Psoas muscle (tissue), 8 donors: ENCODE measurements around the gene MUC2. TPM values are rescaled to one million over a fixed set of nuclear protein-coding genes. Genes with fewer than 3 reads are reported as not detected.
"Not testable (repeated sequence)": the region's sequence is repeated elsewhere in the genome, so short reads cannot be mapped to it uniquely, and the experiment has no call there.

Source experiments
- ATAC-seq, 4 donors: fragments of 200-7000 bp; cut with Tn5 transposase; one replicate each; pipeline ENCODE4 v1.9.1; 2020; ENCODE audit warnings: moderate library complexity in 3 of 4, mild to moderate bottlenecking in 2 of 4
- DNase-seq, 2 donors: peaks; one replicate each; pipeline ENCODE4 v3.0.0-alpha.2; 2020
- H3K27ac ChIP-seq: fragments of 200-600 bp; one replicate; pipeline ENCODE4 v1.8.0; 2022
- H3K27me3 ChIP-seq, 3 donors: fragments of 200-600 bp in 1 of 3; one replicate each; pipeline versions ENCODE4 v1.6.1 to v1.8.0; 2013 to 2022; ENCODE audit warnings: low read length in 2 of 3, mild to moderate bottlenecking in 2 of 3, moderate library complexity in 1 of 3; ENCODE audit not compliant: insufficient read depth in 3 of 3
- H3K36me3 ChIP-seq, 2 donors: fragments of 200-600 bp in 1 of 2; one replicate each; pipeline versions ENCODE4 v1.6.1 to v1.8.0; 2013 to 2022; ENCODE audit warnings: low read depth in 1 of 2, mild to moderate bottlenecking in 1 of 2, moderate library complexity in 1 of 2; ENCODE audit not compliant: insufficient read depth in 1 of 2
- H3K4me1 ChIP-seq: fragments of 200-600 bp; one replicate; pipeline ENCODE4 v1.8.0; 2022
- H3K4me3 ChIP-seq: fragments of 200-600 bp; one replicate; pipeline ENCODE4 v1.8.0; 2022; ENCODE audit warnings: mild to moderate bottlenecking
- H3K9me3 ChIP-seq: fragments of 200-600 bp; one replicate; pipeline ENCODE4 v1.8.0; 2022
- CTCF ChIP-seq: fragments of 200-600 bp; IDR thresholded peaks from one replicate; pipeline ENCODE4 v1.8.0; 2022; ENCODE audit warnings: antibody characterized with exemption
- WGBS, 3 donors: extraction: QIAGEN DNeasy Blood & Tissue Kit; methylation state at CpG; one replicate each; pipeline versions ENCODE4 v1.1.6 to v1.1.7; 2013; 5-methylcytosine and 5-hydroxymethylcytosine counted together
- intact Hi-C, 2 donors: fragments of 100-400 bp; cut with DNase I; formaldehyde crosslinking; loops; one replicate each; pipeline versions ENCODE4 v1.11.0 to v1.14.2; 2022
- polyA plus RNA-seq, 3 donors: library from polyadenylated mRNA; stranded (reverse); fragments of 200-250 nt; gene quantifications; one replicate each; pipeline ENCODE4 v1.2.3, GENCODE V29; 2013
- total RNA-seq, 4 donors: library from RNA; stranded (reverse); fragmentation: NEBNext Ultra II Directional in 2 of 4; extraction: Animal tissue kit (Norgen Biotek cat#: 25700) in 2 of 4; gene quantifications; one replicate each; pipeline versions ENCODE4 v1.2.1 to v1.2.4, GENCODE V29; 2021 to 2023
- donor health status: healthy with polysubstance abuse.
- donor health status: DM: no; HTN: no; CAD: no; lungs with moderate emphysema.
- donor health status: Bipolar disorder and iron deficiency.
- donor health status: healthy.
- donor health status: DM: yes; HTN: yes; CAD: no.
- donor health status: DM: no; HTN: no; CAD: no.
- donor health status: DM: no; HTN: no; CAD: no.
- donor health status: DM: yes; HTN: yes; CAD: no.

The MUC2 gene
- total and polyA plus RNA-seq, 7 donors = under 0.01 to 0.44 (median 0.02) TPM; not detected in 2

GRCh38 chr11:1111545-1112212, 37.0 kb downstream of the MUC2 start:
- 69 to 76% (median 74%) methylated on average over 10 of the region's 10 CpGs for WGBS, 3 donors
- no peaks in the 10 kb centered on the region for H3K4me1 ChIP-seq
- H3K27me3 ChIP-seq = peaks cover 0 to 38% (median 2%) of the 10 kb centered on the region in 3 donors
- no peak for TF ChIP-seq CTCF
- no peaks in the 10 kb centered on the region for H3K9me3 ChIP-seq
- H3K27ac ChIP-seq = no peak overlapping the region
- peak; percentile 10 to 32 for DNase-seq
- no peak overlapping the region for H3K4me3 ChIP-seq
- intact Hi-C loops = no loop called here
- no peaks in the 10 kb centered on the region for H3K36me3 ChIP-seq
- ATAC-seq = no peak

GRCh38 chr11:1112351-1113191, 37.9 kb downstream of the MUC2 start:
- Histone ChIP-seq H3K4me1 (no peaks in the 10 kb centered on the region), H3K27ac (no peak overlapping the region), H3K9me3 (no peaks in the 10 kb centered on the region), H3K27me3 (peaks cover 0 to 32% (median 2%) of the 10 kb centered on the region in 3 donors), H3K36me3 (no peaks in the 10 kb centered on the region), H3K4me3 (no peak overlapping the region)
- TF ChIP-seq CTCF = no peak
- intact Hi-C loops = no loop called here
- WGBS, 3 donors = 85 to 92% (median 91%) methylated on average over 13 to 14 of the region's 14 CpGs
- peak in 1 of 2 donors; percentile 30 for DNase-seq
- no peak for ATAC-seq

GRCh38 chr11:1113405-1114201, 38.9 kb downstream of the MUC2 start:
- intact Hi-C loops = no loop called here
- no peaks in the 10 kb centered on the region for H3K9me3 ChIP-seq
- peaks cover 0 to 22% (median 2%) of the 10 kb centered on the region in 3 donors for H3K27me3 ChIP-seq
- no peak overlapping the region for H3K4me3 ChIP-seq
- DNase-seq = peak; percentile 8 to 53
- ATAC-seq = no peak
- 80 to 82% (median 82%) methylated on average over 33 to 36 of the region's 36 CpGs for WGBS, 3 donors
- H3K27ac ChIP-seq = no peak overlapping the region
- no peaks in the 10 kb centered on the region for H3K36me3 ChIP-seq
- TF ChIP-seq CTCF = no peak
- H3K4me1 ChIP-seq = no peaks in the 10 kb centered on the region

- ATAC-seq, H3K27ac ChIP-seq, H3K4me1 ChIP-seq, H3K9me3 ChIP-seq, H3K36me3 ChIP-seq, H3K4me3 ChIP-seq, intact Hi-C loops: not testable (repeated sequence)
- 84 to 87% (median 85%) methylated on average over 6 of the region's 6 CpGs for WGBS, 3 donors
- peak in 1 of 2 donors; percentile 5 for DNase-seq
- peaks cover 0 to 21% (median 2%) of the 10 kb centered on the region in 3 donors for H3K27me3 ChIP-seq
Measured at GRCh38 chr11:1115292-1115691, 40.6 kb downstream of the MUC2 start.
